SK-N-SH treated with all-trans-retinoic acid at 6 μM for 48 hours (cell line): ENCODE measurements around the gene MFSD6.
"Not testable (repeated sequence)": the region's sequence is repeated elsewhere in the genome, so short reads cannot be mapped to it uniquely, and the experiment has no call there.

Experiments used
- BACH2 ChIP-seq: fragments of 250-450 bp; sonication (Bioruptor Pico); IDR thresholded peaks from 2 replicates; pipeline ENCODE4 v1.9.0; 2021; ENCODE audit warnings: mild to moderate bottlenecking, borderline replicate concordance
- GLIS3 ChIP-seq: fragments of 250-450 bp; sonication (Bioruptor Pico); IDR thresholded peaks from 2 replicates; pipeline ENCODE4 v1.5.0; 2020; ENCODE audit warnings: mild to moderate bottlenecking, moderate library complexity
- ISL1 ChIP-seq: fragments of 250-450 bp; sonication (Bioruptor Pico); IDR thresholded peaks from 2 replicates; pipeline ENCODE4 v2.1.2; 2022; ENCODE audit warnings: mild to moderate bottlenecking, moderate library complexity
- OSR1 ChIP-seq: fragments of 250-450 bp; sonication (Bioruptor Pico); IDR thresholded peaks from 2 replicates; pipeline ENCODE4 v1.8.0; 2022; ENCODE audit warnings: moderate library complexity, mild to moderate bottlenecking, inconsistent platforms
- PPARA ChIP-seq: fragments of 250-450 bp; sonication (Bioruptor Pico); IDR thresholded peaks from 2 replicates; pipeline ENCODE4 v1.5.0; 2020; ENCODE audit warnings: mild to moderate bottlenecking, borderline replicate concordance
- RARB ChIP-seq: fragments of 250-450 bp; sonication (Bioruptor Pico); IDR thresholded peaks from 2 replicates; pipeline ENCODE4 v1.8.0; 2021; ENCODE audit warnings: mild to moderate bottlenecking, moderate library complexity
- TOX ChIP-seq: fragments of 250-450 bp; sonication (Bioruptor Pico); IDR thresholded peaks from 2 replicates; pipeline ENCODE4 v1.8.0; 2021; ENCODE audit warnings: mild to moderate bottlenecking, moderate library complexity, borderline replicate concordance
- ZFP3 ChIP-seq: fragments of 250-450 bp; sonication (Bioruptor Pico); IDR thresholded peaks from 2 replicates; pipeline ENCODE4 v1.5.0; 2020; ENCODE audit warnings: mild to moderate bottlenecking, moderate library complexity
- ZFP30 ChIP-seq: fragments of 450-650 bp; formaldehyde crosslinking; IDR thresholded peaks from 2 replicates; pipeline ENCODE4 v1.5.0; 2022; ENCODE audit warnings: mild to moderate bottlenecking, moderate library complexity
- TF ChIP-seq, protein P1 (sequence below): fragments of 250-450 bp; sonication (Bioruptor Pico); IDR thresholded peaks from 2 replicates; pipeline ENCODE4 v1.8.0; 2020; ENCODE audit warnings: mild to moderate bottlenecking, moderate library complexity, borderline replicate concordance

GRCh38 chr2:190468354-190468753, 60.2 kb downstream of the MFSD6 start:
- not testable (repeated sequence) for TF ChIP-seq ISL1; ZFP30 (CRISPR knock-in tag); TOX (CRISPR knock-in tag); BACH2 (CRISPR knock-in tag); PPARA (CRISPR knock-in tag); RARB (CRISPR knock-in tag); OSR1; GLIS3 (CRISPR knock-in tag); ZFP3 (CRISPR knock-in tag)
- TF ChIP-seq, protein P1, sequence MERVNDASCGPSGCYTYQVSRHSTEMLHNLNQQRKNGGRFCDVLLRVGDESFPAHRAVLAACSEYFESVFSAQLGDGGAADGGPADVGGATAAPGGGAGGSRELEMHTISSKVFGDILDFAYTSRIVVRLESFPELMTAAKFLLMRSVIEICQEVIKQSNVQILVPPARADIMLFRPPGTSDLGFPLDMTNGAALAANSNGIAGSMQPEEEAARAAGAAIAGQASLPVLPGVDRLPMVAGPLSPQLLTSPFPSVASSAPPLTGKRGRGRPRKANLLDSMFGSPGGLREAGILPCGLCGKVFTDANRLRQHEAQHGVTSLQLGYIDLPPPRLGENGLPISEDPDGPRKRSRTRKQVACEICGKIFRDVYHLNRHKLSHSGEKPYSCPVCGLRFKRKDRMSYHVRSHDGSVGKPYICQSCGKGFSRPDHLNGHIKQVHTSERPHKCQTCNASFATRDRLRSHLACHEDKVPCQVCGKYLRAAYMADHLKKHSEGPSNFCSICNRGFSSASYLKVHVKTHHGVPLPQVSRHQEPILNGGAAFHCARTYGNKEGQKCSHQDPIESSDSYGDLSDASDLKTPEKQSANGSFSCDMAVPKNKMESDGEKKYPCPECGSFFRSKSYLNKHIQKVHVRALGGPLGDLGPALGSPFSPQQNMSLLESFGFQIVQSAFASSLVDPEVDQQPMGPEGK, result not testable (repeated sequence)
